K562 (cell line): ENCODE results near the gene SOBP.

ENCODE experiments used
- CTCF ChIP-seq, 3 experiments: IDR thresholded peaks in 2 of 3; conservative IDR thresholded peaks in 1 of 3; 2 replicates each; pipeline ENCODE4 v1.5.1; 2011 to 2012; ENCODE audit warnings: low read length in 3 of 3, mild to moderate bottlenecking in 3 of 3, control low read depth in 2 of 3, improper control_type of control experiment in 1 of 3, inconsistent platforms in 1 of 3, low read depth in 1 of 3, mixed read lengths in 1 of 3, moderate library complexity in 1 of 3; ENCODE audit not compliant: insufficient read depth in 2 of 3
- MAFG ChIP-seq: fragments of 450-650 bp; conservative IDR thresholded peaks from 2 replicates; pipeline ENCODE4 v1.6.1; 2016; ENCODE audit warnings: missing genetic modification characterization, missing compliant biosample characterization
- ZNF311 ChIP-seq: fragments of 250-450 bp; sonication (Bioruptor Pico); IDR thresholded peaks from 2 replicates; pipeline ENCODE4 v1.4.0; 2020; ENCODE audit warnings: mild to moderate bottlenecking, moderate library complexity
- TF ChIP-seq, protein P1 (sequence below): sonication (generic); formaldehyde crosslinking; IDR thresholded peaks from 2 replicates; pipeline ENCODE4 v1.8.1; 2023; ENCODE audit warnings: mild to moderate bottlenecking, missing genetic modification reagents

DNA sequence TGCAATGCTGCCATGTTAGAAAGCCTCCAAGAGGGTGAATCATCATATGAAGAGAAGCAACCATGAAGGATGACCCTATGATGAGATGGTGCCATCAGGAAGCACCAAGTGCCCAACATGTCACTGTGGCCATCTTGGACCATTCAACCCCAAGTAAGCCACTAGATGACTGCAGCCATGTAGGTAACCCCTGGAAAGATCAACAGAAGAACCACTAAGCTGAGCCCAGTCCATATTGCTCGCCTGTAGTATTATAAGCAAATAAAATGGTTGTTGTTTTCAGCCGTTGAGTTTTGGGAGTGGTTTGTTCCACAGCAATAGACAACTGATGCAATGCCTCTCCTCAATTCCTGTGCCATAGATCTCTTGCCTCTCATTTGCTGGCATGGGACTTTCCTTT lies 193.3 kb downstream of the SOBP start:
- TF ChIP-seq ZNF311 (CRISPR knock-in tag) (no peak), MAFG (tag) (no peak), CTCF (IDR thresholded peaks at IDR 0.05 in 2 of 3, conservative IDR thresholded peaks at IDR 0.05 in 1 of 3; ENCODE audit: insufficient read depth in 2 of 3, low read depth in 1 of 3, low read length in 3 of 3) (no peak)
- TF ChIP-seq, protein P1, sequence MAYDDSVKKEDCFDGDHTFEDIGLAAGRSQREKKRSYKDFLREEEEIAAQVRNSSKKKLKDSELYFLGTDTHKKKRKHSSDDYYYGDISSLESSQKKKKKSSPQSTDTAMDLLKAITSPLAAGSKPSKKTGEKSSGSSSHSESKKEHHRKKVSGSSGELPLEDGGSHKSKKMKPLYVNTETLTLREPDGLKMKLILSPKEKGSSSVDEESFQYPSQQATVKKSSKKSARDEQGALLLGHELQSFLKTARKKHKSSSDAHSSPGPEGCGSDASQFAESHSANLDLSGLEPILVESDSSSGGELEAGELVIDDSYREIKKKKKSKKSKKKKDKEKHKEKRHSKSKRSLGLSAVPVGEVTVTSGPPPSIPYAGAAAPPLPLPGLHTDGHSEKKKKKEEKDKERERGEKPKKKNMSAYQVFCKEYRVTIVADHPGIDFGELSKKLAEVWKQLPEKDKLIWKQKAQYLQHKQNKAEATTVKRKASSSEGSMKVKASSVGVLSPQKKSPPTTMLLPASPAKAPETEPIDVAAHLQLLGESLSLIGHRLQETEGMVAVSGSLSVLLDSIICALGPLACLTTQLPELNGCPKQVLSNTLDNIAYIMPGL (CRISPR knock-in tag), result no peak
